ENCODE data around the gene EEF1AKMT3.

Gene EEF1AKMT3

GRCh38 chr12:57772429-57773322 lies at the start of gene EEF1AKMT3:
TSS of gene EEF1AKMT3 (plus strand) at chr12:57772614. CDS start at chr12:57772725, 111 bp downstream.
- TF ChIP-seq CTCF (IDR thresholded peaks at IDR 0.05; ENCODE audit: low read depth, low read length), result no peak
- DNase-seq (ENCODE audit: low read depth, low spot score), result no peak
- in situ Hi-C loops (cut with HindIII; ENCODE audit: low sequenced_read_pairs), result no loop called here

DNA sequence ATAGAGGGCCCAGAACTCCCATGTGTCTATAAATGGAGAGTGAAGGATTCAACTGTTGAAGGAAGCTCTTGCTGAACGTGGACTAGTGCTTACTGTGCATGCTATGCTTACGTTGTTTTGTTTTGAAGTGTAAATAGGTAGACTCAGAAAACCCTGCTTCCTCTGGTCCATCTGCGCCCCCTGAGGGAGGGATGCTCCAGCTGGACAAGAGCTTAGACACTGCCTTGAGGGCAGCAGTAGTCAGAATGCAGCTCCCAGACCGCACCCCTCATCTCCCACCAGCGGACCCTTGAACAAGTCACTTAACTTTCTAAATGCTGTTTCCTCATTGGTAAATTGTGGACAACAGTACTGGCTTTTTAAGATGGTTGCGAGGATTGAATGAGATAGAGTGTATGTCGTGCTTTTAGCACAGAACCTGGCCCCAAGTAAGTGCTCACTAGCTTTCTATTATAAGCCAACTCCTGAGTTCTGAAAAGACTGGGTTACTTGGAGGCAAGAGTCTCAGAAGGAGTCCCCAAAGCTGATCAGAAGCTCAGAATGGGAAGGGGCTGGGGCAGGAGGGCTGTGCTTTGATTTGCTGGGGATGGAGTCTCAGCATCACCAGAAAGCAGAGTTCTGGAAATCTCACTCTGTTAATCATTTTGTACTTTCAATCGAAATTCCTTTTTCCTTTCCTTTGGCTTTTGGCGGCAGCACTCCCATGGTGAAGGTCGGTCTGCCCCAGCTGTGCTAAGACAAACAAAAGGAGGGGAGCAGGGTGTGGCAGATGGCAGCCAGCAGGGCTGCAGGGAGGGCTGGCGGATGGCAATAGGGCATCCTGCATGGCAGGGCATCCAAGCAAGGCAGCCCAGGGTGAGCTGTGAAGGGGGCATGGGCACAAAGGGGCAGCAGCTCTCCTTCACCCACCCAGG lies 49.4 kb upstream of the EEF1AKMT3 start:
- DNase-seq (ENCODE audit: low read depth, low spot score), result no peak
- in situ Hi-C loops (cut with HindIII; ENCODE audit: low sequenced_read_pairs), result no loop called here
- H3K4me3 ChIP-seq (ENCODE audit: low read depth, low read length), result no peak overlapping the region
- no peak for TF ChIP-seq CTCF (IDR thresholded peaks at IDR 0.05; ENCODE audit: low read depth, low read length)

More at GRCh38 chr12:57772429-57773322, at the start of gene EEF1AKMT3:
- H3K4me3 ChIP-seq (ENCODE audit: low read depth, low read length), result peak within 1 kb of the TSS; percentile 70

GRCh38 chr12:57723630-57723962 lies 48.8 kb upstream of the EEF1AKMT3 start:
- DNase-seq (ENCODE audit: low read depth, low spot score), result no peak
- in situ Hi-C loops (cut with HindIII; ENCODE audit: low sequenced_read_pairs), result no loop called here
- H3K4me3 ChIP-seq (ENCODE audit: low read depth, low read length), result no peak overlapping the region
- TF ChIP-seq CTCF (IDR thresholded peaks at IDR 0.05; ENCODE audit: low read depth, low read length), result no peak

GRCh38 chr12:57724003-57724935 lies 48.1 kb upstream of the EEF1AKMT3 start:
- in situ Hi-C loops (cut with HindIII; ENCODE audit: low sequenced_read_pairs), result no loop called here
- H3K4me3 ChIP-seq (ENCODE audit: low read depth, low read length), result no peak overlapping the region
- DNase-seq (ENCODE audit: low read depth, low spot score), result no peak
- TF ChIP-seq CTCF (IDR thresholded peaks at IDR 0.05; ENCODE audit: low read depth, low read length), result no peak

GRCh38 chr12:57724936-57725740 lies 47.3 kb upstream of the EEF1AKMT3 start:
- in situ Hi-C loops (cut with HindIII; ENCODE audit: low sequenced_read_pairs), result no loop called here
- DNase-seq (ENCODE audit: low read depth, low spot score), result no peak
- no peak overlapping the region for H3K4me3 ChIP-seq (ENCODE audit: low read depth, low read length)
- no peak for TF ChIP-seq CTCF (IDR thresholded peaks at IDR 0.05; ENCODE audit: low read depth, low read length)

Data from astrocyte of the spinal cord (primary cell).